SU-DHL-6 (cell line): ENCODE measurements around the gene PPP2R2B.

Experiments used
- H2AFZ ChIP-seq: fragments of 200-600 bp; sonication (generic); 2 replicates; pipeline ENCODE4 v1.6.1; 2014; ENCODE audit warnings: low read depth, mild to moderate bottlenecking, moderate library complexity, mixed read lengths, antibody characterized with exemption, low read length; ENCODE audit not compliant: severe bottlenecking
- H3F3A ChIP-seq: fragments of 200-600 bp; shearing (Covaris generic); 2 replicates; pipeline ENCODE4 v1.6.0; 2016; ENCODE audit warnings: antibody characterized with exemption, mild to moderate bottlenecking; ENCODE audit not compliant: insufficient read depth
- H3K27ac ChIP-seq: fragments of 200-600 bp; sonication (generic); 2 replicates; pipeline ENCODE4 v1.5.1; 2016; ENCODE audit warnings: low read depth, mild to moderate bottlenecking, low read length, moderate library complexity, mixed read lengths
- H3K27me3 ChIP-seq: fragments of 200-600 bp; sonication (generic), shearing (Covaris generic); 2 replicates; pipeline ENCODE4 v1.6.0; 2014; ENCODE audit warnings: mild to moderate bottlenecking, low read length
- H3K36me3 ChIP-seq: fragments of 200-600 bp; sonication (generic); 2 replicates; pipeline ENCODE4 v1.6.1; 2014; ENCODE audit warnings: mild to moderate bottlenecking, low read length, mixed read lengths
- H3K4me2 ChIP-seq: fragments of 300-600, 200-600 bp; shearing (Covaris generic), sonication (generic); 2 replicates; pipeline ENCODE4 v1.6.0; 2014; ENCODE audit warnings: low read length, low read depth, mild to moderate bottlenecking; ENCODE audit not compliant: poor library complexity, severe bottlenecking
- H3K4me3 ChIP-seq: fragments of 200-600 bp; sonication (generic); 2 replicates; pipeline ENCODE4 v1.5.1; 2014; ENCODE audit warnings: antibody characterized with exemption, low read length, mild to moderate bottlenecking, mixed read lengths; ENCODE audit not compliant: insufficient read depth, poor library complexity, severe bottlenecking
- H3K79me2 ChIP-seq: fragments of 200-600 bp; sonication (generic); 2 replicates; pipeline ENCODE4 v1.6.1; 2014; ENCODE audit warnings: mild to moderate bottlenecking, low read length, moderate library complexity; ENCODE audit not compliant: insufficient read depth
- H3K9ac ChIP-seq: fragments of 200-600 bp; sonication (generic); 2 replicates; pipeline ENCODE4 v1.7.0; 2014; ENCODE audit warnings: mild to moderate bottlenecking, low read length
- H3K9me2 ChIP-seq: fragments of 200-600 bp; sonication (generic); replicated peaks from 2 replicates; pipeline ENCODE4 v1.6.1; 2014; ENCODE audit warnings: low read length; ENCODE audit not compliant: insufficient read depth
- H3K9me3 ChIP-seq: fragments of 200-600 bp; sonication (generic); 2 replicates; pipeline ENCODE4 v1.6.1; 2014; ENCODE audit warnings: low read length, mixed read lengths; ENCODE audit not compliant: insufficient read depth
- H4K20me1 ChIP-seq: fragments of 200-600 bp; sonication (generic); 2 replicates; pipeline ENCODE4 v1.6.1; 2014; ENCODE audit warnings: low read depth, mild to moderate bottlenecking, antibody characterized with exemption, low read length, moderate library complexity, mixed read lengths
- EZH2phosphoT487 ChIP-seq: fragments of 200-600 bp; sonication (generic), shearing (Covaris generic); conservative IDR thresholded peaks from 2 replicates; pipeline ENCODE4 v1.6.1; 2018; ENCODE audit warnings: mild to moderate bottlenecking, antibody characterized with exemption, low read length, moderate library complexity, mixed read lengths
- TF ChIP-seq, protein P1 (sequence below): fragments of 200-600 bp; sonication (generic); IDR thresholded peaks from one replicate; pipeline ENCODE4 v1.5.1; 2017; ENCODE audit warnings: antibody characterized with exemption, mild to moderate bottlenecking, low read length, moderate library complexity; ENCODE audit not compliant: insufficient read depth, poor library complexity, severe bottlenecking

The PPP2R2B gene

DNA sequence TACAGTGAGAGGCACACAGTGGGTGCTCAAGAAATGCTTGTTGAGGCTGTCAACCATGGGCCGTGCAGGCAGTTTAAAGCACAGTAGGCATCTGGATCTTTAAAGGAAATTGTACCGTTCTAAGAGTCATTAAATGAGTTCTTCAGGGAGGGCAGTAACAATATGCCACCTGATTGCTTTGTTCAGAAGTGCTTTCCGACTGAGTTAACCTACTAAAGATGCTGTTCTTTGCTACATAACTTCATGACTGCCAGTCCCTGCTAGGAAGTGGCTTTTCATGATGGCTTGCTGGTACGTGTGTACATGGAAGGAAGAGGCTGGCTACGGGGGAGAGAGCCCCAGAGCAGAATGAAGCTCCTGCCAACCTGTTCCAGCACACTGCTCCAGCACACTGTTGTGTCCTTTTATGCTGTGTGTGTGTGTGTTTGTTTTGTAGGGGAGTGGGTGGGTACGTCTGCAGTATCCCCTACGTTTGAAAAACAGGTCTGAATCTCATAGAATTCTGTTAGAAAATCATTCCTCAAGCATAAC is 41.9 kb upstream of the PPP2R2B start:
- no peaks in the 10 kb centered on the region for H3K9me2 ChIP-seq
- no peak overlapping the region for H3K4me3 ChIP-seq
- H2AFZ ChIP-seq: no peak overlapping the region
- H3K27me3 ChIP-seq: no peaks in the 10 kb centered on the region
- H3K36me3 ChIP-seq: no peaks in the 10 kb centered on the region
- no peak overlapping the region for H3K4me2 ChIP-seq
- no peaks in the 10 kb centered on the region for H3K9me3 ChIP-seq
- TF ChIP-seq EZH2phosphoT487: no peak
- TF ChIP-seq, protein P1, sequence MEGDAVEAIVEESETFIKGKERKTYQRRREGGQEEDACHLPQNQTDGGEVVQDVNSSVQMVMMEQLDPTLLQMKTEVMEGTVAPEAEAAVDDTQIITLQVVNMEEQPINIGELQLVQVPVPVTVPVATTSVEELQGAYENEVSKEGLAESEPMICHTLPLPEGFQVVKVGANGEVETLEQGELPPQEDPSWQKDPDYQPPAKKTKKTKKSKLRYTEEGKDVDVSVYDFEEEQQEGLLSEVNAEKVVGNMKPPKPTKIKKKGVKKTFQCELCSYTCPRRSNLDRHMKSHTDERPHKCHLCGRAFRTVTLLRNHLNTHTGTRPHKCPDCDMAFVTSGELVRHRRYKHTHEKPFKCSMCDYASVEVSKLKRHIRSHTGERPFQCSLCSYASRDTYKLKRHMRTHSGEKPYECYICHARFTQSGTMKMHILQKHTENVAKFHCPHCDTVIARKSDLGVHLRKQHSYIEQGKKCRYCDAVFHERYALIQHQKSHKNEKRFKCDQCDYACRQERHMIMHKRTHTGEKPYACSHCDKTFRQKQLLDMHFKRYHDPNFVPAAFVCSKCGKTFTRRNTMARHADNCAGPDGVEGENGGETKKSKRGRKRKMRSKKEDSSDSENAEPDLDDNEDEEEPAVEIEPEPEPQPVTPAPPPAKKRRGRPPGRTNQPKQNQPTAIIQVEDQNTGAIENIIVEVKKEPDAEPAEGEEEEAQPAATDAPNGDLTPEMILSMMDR: no peak
- H3K9ac ChIP-seq: no peak overlapping the region
- no peaks in the 10 kb centered on the region for H3F3A ChIP-seq
- H3K79me2 ChIP-seq: no peaks in the 10 kb centered on the region
- H4K20me1 ChIP-seq: no peaks in the 10 kb centered on the region
- H3K27ac ChIP-seq: no peak overlapping the region

DNA sequence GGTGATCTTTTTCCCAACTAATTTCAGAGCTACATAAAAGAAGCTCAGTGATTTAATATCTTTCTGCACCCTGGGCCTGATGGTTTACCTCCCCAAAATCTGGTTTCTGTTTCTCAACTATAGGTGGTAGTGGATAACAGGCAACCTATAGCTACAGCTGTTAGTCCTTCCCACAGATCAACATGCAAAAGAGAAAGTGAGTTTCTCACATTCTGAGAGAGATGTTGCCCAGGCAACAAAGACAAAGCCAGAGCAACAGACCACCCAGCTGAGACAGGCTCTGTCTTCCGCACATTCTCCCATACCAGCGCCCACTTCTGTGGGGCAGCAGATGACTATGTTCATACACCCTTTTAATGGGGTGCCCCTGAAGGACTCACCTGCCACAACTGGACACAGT is 40.7 kb upstream of the PPP2R2B start:
- Histone ChIP-seq H3K27me3 (no peaks in the 10 kb centered on the region), H4K20me1 (no peaks in the 10 kb centered on the region), H3K9ac (no peak overlapping the region), H3K79me2 (no peaks in the 10 kb centered on the region), H3K4me2 (no peak overlapping the region), H3K9me3 (no peaks in the 10 kb centered on the region), H3K36me3 (no peaks in the 10 kb centered on the region), H3K27ac (no peak overlapping the region), H3F3A (no peaks in the 10 kb centered on the region), H2AFZ (no peak overlapping the region), H3K4me3 (no peak overlapping the region), H3K9me2 (no peaks in the 10 kb centered on the region)
- TF ChIP-seq, protein P1: no peak
- no peak for TF ChIP-seq EZH2phosphoT487

GRCh38 chr5:146917931-146918330 is 39.4 kb upstream of the PPP2R2B start:
- no peaks in the 10 kb centered on the region for H3K9me3 ChIP-seq
- H3K4me2 ChIP-seq: no peak overlapping the region
- no peaks in the 10 kb centered on the region for H3K9me2 ChIP-seq
- no peak overlapping the region for H3K27ac ChIP-seq
- H2AFZ ChIP-seq: no peak overlapping the region
- H3K9ac ChIP-seq: no peak overlapping the region
- TF ChIP-seq, protein P1: no peak
- TF ChIP-seq EZH2phosphoT487: no peak
- no peaks in the 10 kb centered on the region for H3F3A ChIP-seq
- H3K79me2 ChIP-seq: no peaks in the 10 kb centered on the region
- H3K36me3 ChIP-seq: no peaks in the 10 kb centered on the region
- H4K20me1 ChIP-seq: no peaks in the 10 kb centered on the region
- no peaks in the 10 kb centered on the region for H3K27me3 ChIP-seq
- no peak overlapping the region for H3K4me3 ChIP-seq
